Osteoblast (primary cell): ENCODE data around the gene RIC8A. TPM values are rescaled to one million over a fixed set of nuclear protein-coding genes. Genes with fewer than 3 reads are reported as not detected.

Experiments
- DNase-seq: peaks from one replicate; pipeline ENCODE4 v3.0.0; 2011; ENCODE audit warnings: low spot score, mixed read lengths; ENCODE audit not compliant: insufficient read length; ENCODE audit errors: missing footprints
- H2AFZ ChIP-seq: 2 replicates; pipeline ENCODE4 v1.6.0; 2011; ENCODE audit warnings: mild to moderate bottlenecking, low read length
- H3K27ac ChIP-seq: 2 replicates; pipeline ENCODE4 v1.5.1; 2011; ENCODE audit warnings: mild to moderate bottlenecking, low read depth, low read length, moderate library complexity
- H3K27me3 ChIP-seq: 2 replicates; pipeline ENCODE4 v1.6.0; 2012; ENCODE audit warnings: mild to moderate bottlenecking, control low read depth, inconsistent platforms, low read length, moderate library complexity; ENCODE audit not compliant: insufficient read depth
- H3K36me3 ChIP-seq: 2 replicates; pipeline ENCODE4 v1.5.1; 2011; ENCODE audit warnings: mild to moderate bottlenecking, low read length, control low read depth, moderate library complexity; ENCODE audit not compliant: insufficient read depth
- H3K4me1 ChIP-seq: 2 replicates; pipeline ENCODE4 v1.5.1; 2011; ENCODE audit warnings: mild to moderate bottlenecking, low read length, control low read depth, moderate library complexity; ENCODE audit not compliant: insufficient read depth
- H3K4me2 ChIP-seq: 2 replicates; pipeline ENCODE4 v1.6.0; 2011; ENCODE audit warnings: mild to moderate bottlenecking, low read length; ENCODE audit not compliant: insufficient read depth
- H3K4me3 ChIP-seq: fragments of 200-600 bp; sonication (generic); 3 replicates; pipeline ENCODE4 v1.5.1; 2012; ENCODE audit warnings: mild to moderate bottlenecking, low read length, inconsistent platforms; ENCODE audit not compliant: insufficient read depth
- H3K79me2 ChIP-seq: 2 replicates; pipeline ENCODE4 v1.6.0; 2012; ENCODE audit warnings: mild to moderate bottlenecking, low read length, control low read depth, inconsistent platforms; ENCODE audit not compliant: insufficient read depth
- H3K9me3 ChIP-seq: 2 replicates; pipeline ENCODE4 v1.5.1; 2011; ENCODE audit warnings: low read depth, low read length, control low read depth
- H4K20me1 ChIP-seq: 2 replicates; pipeline ENCODE4 v1.6.0; 2012; ENCODE audit warnings: mild to moderate bottlenecking, low read length, control low read depth; ENCODE audit not compliant: insufficient read depth
- CTCF ChIP-seq: IDR thresholded peaks from 2 replicates; pipeline ENCODE4 v1.5.1; 2011; ENCODE audit warnings: mild to moderate bottlenecking, low read depth, low read length, moderate library complexity; ENCODE audit errors: extremely low read depth
- total RNA-seq: library from RNA; depleted of rRNA; stranded (reverse); fragments of >200 nt; gene quantifications from 2 replicates; pipeline ENCODE4 v1.2.3, GENCODE V29; 2012

The RIC8A gene
- total RNA-seq, 1 donor: 134 TPM

GRCh38 chr11:221539-221938 is 14.0 kb downstream of the RIC8A start:
- Histone ChIP-seq H2AFZ (no peak overlapping the region), H3K4me1 (peaks cover 8% of the 10 kb centered on the region)
- DNase-seq: no peak

DNA sequence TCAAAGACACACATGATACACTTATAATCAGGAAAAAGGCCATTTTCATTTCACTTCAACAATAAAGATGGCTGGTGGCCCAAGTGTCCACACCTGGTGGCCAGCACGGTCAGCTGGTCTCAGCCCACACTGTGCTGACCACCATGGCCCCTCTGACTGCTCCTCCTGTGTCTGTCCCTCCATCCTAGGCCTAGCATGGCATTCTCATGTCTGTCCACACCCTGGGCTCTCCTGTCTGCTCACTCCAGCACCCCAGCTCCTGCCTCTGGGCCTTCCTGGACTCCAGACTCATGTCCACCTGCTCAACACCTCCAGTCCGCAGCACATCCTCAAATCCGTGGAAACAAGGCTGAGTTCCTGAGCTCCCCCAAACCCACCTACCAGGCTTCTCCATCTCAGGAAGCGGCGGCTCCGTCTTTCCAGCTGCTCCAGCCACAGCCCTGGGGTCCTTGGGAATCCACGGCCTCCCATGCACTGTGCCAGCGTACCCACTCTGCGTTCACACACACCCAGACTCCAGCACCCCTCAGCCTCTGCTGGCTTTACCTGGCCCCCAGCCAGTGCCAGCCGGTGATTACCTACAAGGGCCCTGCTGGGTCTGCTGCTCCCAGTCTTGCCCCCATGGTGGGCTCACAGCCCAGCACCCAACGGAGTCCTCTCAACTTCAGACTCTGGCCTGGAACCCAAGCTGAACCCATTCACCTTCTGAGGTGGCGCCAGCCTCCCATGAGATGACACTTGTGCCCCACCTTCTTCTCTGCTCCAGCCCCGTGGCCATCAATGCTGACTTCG is 14.7 kb downstream of the RIC8A start:
- H3K27ac ChIP-seq: no peak overlapping the region
- no peaks in the 10 kb centered on the region for H3K27me3 ChIP-seq
- TF ChIP-seq CTCF: no peak
- H3K9me3 ChIP-seq: no peaks in the 10 kb centered on the region
- H4K20me1 ChIP-seq: peaks cover 3% of the 10 kb centered on the region
- H3K4me3 ChIP-seq: no peak overlapping the region
- peak; percentile 54 for DNase-seq
- no peak overlapping the region for H3K4me2 ChIP-seq
- H3K36me3 ChIP-seq: no peaks in the 10 kb centered on the region
- no peak overlapping the region for H2AFZ ChIP-seq
- H3K79me2 ChIP-seq: no peaks in the 10 kb centered on the region
- peaks cover 8% of the 10 kb centered on the region for H3K4me1 ChIP-seq

More at GRCh38 chr11:221539-221938, 14.0 kb downstream of the RIC8A start:
- peaks cover 3% of the 10 kb centered on the region for H4K20me1 ChIP-seq
- TF ChIP-seq CTCF: no peak
- H3K27ac ChIP-seq: no peak overlapping the region
- no peaks in the 10 kb centered on the region for H3K36me3 ChIP-seq
- H3K9me3 ChIP-seq: no peaks in the 10 kb centered on the region
- no peaks in the 10 kb centered on the region for H3K79me2 ChIP-seq
- H3K27me3 ChIP-seq: no peaks in the 10 kb centered on the region
- H3K4me2 ChIP-seq: no peak overlapping the region
- H3K4me3 ChIP-seq: no peak overlapping the region

- H3K4me3 ChIP-seq: no peak overlapping the region
- no peak for TF ChIP-seq CTCF
- no peaks in the 10 kb centered on the region for H3K27me3 ChIP-seq
- H3K79me2 ChIP-seq: peaks cover 3% of the 10 kb centered on the region
- peaks cover 3% of the 10 kb centered on the region for H4K20me1 ChIP-seq
- H3K4me1 ChIP-seq: peaks cover 8% of the 10 kb centered on the region
- H3K27ac ChIP-seq: no peak overlapping the region
- no peaks in the 10 kb centered on the region for H3K9me3 ChIP-seq
- no peak for DNase-seq
- H2AFZ ChIP-seq: no peak overlapping the region
- no peaks in the 10 kb centered on the region for H3K36me3 ChIP-seq
- H3K4me2 ChIP-seq: no peak overlapping the region
These were observed 15.7 kb downstream of the RIC8A start for GRCh38 chr11:223026-223789.

DNA sequence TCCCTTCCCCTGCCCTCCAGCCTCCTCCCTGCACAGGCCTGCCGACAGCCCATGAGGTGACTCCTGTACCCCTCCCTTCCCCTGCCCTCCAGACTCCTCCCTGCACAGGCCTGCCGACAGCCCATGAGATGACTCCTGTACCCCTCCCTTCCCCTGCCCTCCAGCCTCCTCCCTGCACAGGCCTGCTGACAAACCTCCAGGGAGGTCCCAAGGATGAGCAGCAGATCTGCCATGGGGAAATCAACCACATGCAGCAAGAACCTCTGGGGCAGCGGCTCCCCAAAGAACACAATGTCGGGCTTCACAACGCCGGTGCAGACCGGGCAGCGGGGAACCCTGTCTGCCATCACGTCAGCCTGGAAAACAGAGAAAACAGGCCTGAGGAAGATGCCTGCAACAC is 16.4 kb downstream of the RIC8A start:
- Histone ChIP-seq H3K4me2 (no peak overlapping the region), H3K4me3 (no peak overlapping the region), H3K79me2 (peaks cover 3% of the 10 kb centered on the region), H3K36me3 (no peaks in the 10 kb centered on the region), H2AFZ (no peak overlapping the region), H3K9me3 (no peaks in the 10 kb centered on the region), H4K20me1 (peaks cover 3% of the 10 kb centered on the region), H3K27ac (no peak overlapping the region), H3K27me3 (no peaks in the 10 kb centered on the region), H3K4me1 (peaks cover 8% of the 10 kb centered on the region)
- no peak for DNase-seq
- no peak for TF ChIP-seq CTCF
